ENCODE data around the gene P2RX7. TPM values are rescaled to one million over a fixed set of nuclear protein-coding genes. Genes with fewer than 3 reads are reported as not detected.
"Not testable (repeated sequence)": the region's sequence is repeated elsewhere in the genome, so short reads cannot be mapped to it uniquely, and the experiment has no call there.

The P2RX7 gene
- total and polyA plus RNA-seq, 4 experiments from 2014 or later: 3.8 to 8.6 (median 7.1) TPM

DNA sequence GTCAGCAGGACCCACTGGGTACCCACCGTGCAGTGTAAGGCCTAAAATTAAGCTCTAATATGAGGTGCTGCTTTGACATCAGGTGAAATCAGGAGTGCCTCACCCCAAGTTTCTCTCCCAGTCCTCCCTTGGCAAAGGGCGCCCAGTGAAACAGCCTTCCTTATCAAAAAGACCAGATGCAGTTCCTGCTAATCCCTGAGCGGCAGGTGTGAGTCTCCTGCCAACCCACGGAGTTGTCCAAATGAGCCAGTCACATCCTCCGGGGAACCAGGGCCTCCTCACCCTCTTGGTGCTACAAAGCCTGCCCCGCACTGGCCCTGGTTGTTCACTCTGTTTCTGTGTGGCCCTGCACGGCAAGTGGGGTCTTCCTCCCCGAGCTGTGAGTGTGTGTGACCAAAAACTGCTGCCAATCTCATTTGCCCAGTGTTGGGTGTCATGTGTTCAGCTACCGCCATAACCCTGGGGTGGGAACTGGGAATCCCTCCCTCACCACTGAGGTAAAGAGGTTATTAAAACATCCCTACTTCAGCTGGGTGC lies 57.0 kb downstream of the P2RX7 start:
- Mint-ChIP-seq H3K36me3 (no peaks in the 10 kb centered on the region), H3K9me3 (no peaks in the 10 kb centered on the region), H3K4me1 (peaks cover 0 to 2% (median 0%) of the 10 kb centered on the region in 4 donors), H3K27me3 (no peaks in the 10 kb centered on the region), H3K4me3 (no peak overlapping the region), H3K27ac (no peak overlapping the region)
- Histone ChIP-seq H3K36me3 (ENCODE audit: insufficient read depth, low read length) (no peaks in the 10 kb centered on the region), H3K4me1 (ENCODE audit: insufficient read depth, low read length) (no peaks in the 10 kb centered on the region), H3K9me3 (ENCODE audit: control insufficient read depth in 1 of 2, low read length in 2 of 2) (no peaks in the 10 kb centered on the region), H3K4me3 (ENCODE audit: low read length in 2 of 2) (no peak overlapping the region), H3K27me3 (ENCODE audit: insufficient read depth, low read length) (no peaks in the 10 kb centered on the region), H3K27ac (ENCODE audit: low read depth, low read length) (no peak overlapping the region)
- intact Hi-C loops (cut with micrococcal nuclease): no loop called here
- ChIA-PET POLR2A (ENCODE audit: partially characterized antibody) (no interaction called here), CTCF (ENCODE audit: partially characterized antibody) (interaction anchor here (1.2 to 1.6 kb wide), 2 partner anchors 10 to 17 kb away, joined by 3 to 7 read pairs; no protein-coding TSS in a partner anchor)
- DNase-seq: no peak

DNA sequence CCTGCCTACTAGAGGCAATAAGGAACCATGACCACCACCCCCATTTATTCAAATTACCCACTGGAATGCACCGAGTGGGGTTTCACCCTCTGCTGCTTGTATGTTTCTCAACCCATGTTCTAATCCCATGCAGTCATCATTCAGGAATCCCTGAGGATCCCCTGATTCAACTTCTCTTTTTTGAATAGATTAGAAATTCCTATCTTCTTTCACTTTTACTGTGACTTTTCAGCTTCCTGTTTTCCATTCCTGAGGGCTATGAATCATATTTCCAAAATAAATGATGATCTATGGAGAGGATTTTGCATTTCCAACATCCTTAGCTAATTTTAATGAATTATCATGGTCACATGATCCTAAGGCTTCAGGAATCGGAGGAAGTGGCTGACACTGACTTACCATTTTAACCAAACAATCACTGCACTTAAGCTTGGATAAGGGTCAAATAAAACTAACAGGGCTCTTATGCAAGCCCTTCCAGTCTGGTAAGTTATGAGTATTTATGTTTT lies 57.9 kb downstream of the P2RX7 start:
- intact Hi-C loops (cut with micrococcal nuclease): no loop called here
- ChIA-PET CTCF (ENCODE audit: partially characterized antibody) (no interaction called here), POLR2A (ENCODE audit: partially characterized antibody) (no interaction called here)
- no peak overlapping the region for H3K4me3 Mint-ChIP-seq
- Histone ChIP-seq H3K9me3 (ENCODE audit: control insufficient read depth in 1 of 2, low read length in 2 of 2) (no peaks in the 10 kb centered on the region), H3K4me1 (ENCODE audit: insufficient read depth, low read length) (no peaks in the 10 kb centered on the region), H3K36me3 (ENCODE audit: insufficient read depth, low read length) (no peaks in the 10 kb centered on the region), H3K4me3 (ENCODE audit: low read length in 2 of 2) (no peak overlapping the region), H3K27me3 (ENCODE audit: insufficient read depth, low read length) (no peaks in the 10 kb centered on the region), H3K27ac (ENCODE audit: low read depth, low read length) (no peak overlapping the region)
- no peaks in the 10 kb centered on the region for H3K36me3 Mint-ChIP-seq
- H3K4me1 Mint-ChIP-seq: peaks cover 0 to 2% (median 0%) of the 10 kb centered on the region in 4 donors
- H3K27ac Mint-ChIP-seq: no peak overlapping the region
- no peak for DNase-seq
- H3K27me3 Mint-ChIP-seq: peaks cover 0 to 2% of the 10 kb centered on the region in 2 donors
- H3K9me3 Mint-ChIP-seq: no peaks in the 10 kb centered on the region

DNA sequence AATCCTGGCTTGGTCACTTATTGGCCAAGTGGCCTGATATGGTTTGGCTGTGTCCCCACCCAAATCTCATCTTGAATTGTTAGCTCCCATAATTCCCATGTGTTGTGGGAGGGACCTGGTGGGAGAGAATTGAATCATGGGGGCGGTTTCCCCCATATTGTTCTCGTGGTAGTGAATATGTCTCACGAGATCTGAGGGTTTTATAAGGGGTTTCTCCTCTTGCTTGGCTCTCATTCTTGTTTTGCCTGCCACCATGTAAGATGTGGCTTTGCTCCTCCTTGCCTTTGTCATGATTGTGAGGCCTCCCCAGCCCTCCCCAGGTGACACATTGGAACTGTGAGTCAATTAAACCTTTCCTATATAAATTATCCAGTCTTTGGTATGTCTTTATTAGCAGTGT lies 58.5 kb downstream of the P2RX7 start:
- Histone ChIP-seq H3K27ac (ENCODE audit: low read depth, low read length) (no peak overlapping the region), H3K9me3 (ENCODE audit: control insufficient read depth in 1 of 2, low read length in 2 of 2) (no peaks in the 10 kb centered on the region), H3K4me1 (ENCODE audit: insufficient read depth, low read length) (no peaks in the 10 kb centered on the region), H3K4me3 (ENCODE audit: low read length in 2 of 2) (no peak overlapping the region), H3K36me3 (ENCODE audit: insufficient read depth, low read length) (no peaks in the 10 kb centered on the region), H3K27me3 (ENCODE audit: insufficient read depth, low read length) (no peaks in the 10 kb centered on the region)
- ChIA-PET CTCF (ENCODE audit: partially characterized antibody) (no interaction called here), POLR2A (ENCODE audit: partially characterized antibody) (interaction anchor here (1.2 kb wide), 1 partner anchor 9 kb away, joined by 3 read pairs; no protein-coding TSS in a partner anchor)
- intact Hi-C loops (cut with micrococcal nuclease): no loop called here
- DNase-seq: no peak
- peaks cover 0 to 2% (median 0%) of the 10 kb centered on the region in 4 donors for H3K4me1 Mint-ChIP-seq
- no peak overlapping the region for H3K27ac Mint-ChIP-seq
- H3K9me3 Mint-ChIP-seq: no peaks in the 10 kb centered on the region
- no peaks in the 10 kb centered on the region for H3K36me3 Mint-ChIP-seq
- no peak overlapping the region for H3K4me3 Mint-ChIP-seq
- peaks cover 0 to 2% of the 10 kb centered on the region in 2 donors for H3K27me3 Mint-ChIP-seq

DNA sequence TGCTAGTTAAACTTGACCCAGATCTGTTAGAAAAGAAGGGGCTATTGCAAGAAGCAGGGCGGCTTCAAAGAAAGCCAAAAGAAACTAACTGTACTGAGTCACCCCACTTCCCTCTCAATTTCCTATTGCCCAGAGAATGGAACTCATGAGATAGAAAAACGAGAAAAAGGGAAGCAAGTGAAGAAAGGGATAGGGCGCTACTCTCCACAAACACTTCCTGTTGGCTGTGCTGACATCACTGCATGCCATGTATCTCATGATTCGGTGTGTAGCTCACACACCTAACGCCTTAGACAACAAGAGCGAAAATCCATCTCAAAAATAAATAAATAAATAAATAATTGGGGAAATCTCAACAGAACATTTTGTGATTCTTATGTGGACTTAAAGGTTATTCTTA lies 64.2 kb downstream of the P2RX7 start:
- POLR2A ChIA-PET (ENCODE audit: partially characterized antibody): no interaction called here
- no peak for DNase-seq
- CTCF ChIA-PET (ENCODE audit: partially characterized antibody): interaction anchor here (0.6 to 2.1 kb wide), 4 partner anchors 27 to 201 kb away, joined by 3 to 4 read pairs (median 4); no protein-coding TSS in a partner anchor
- Mint-ChIP-seq H3K27ac (peak overlapping the region in 2 of 7 donors; percentile 27 to 32), H3K4me1 (peaks cover 3 to 13% (median 7%) of the 10 kb centered on the region in 4 donors), H3K9me3 (no peaks in the 10 kb centered on the region), H3K4me3 (peak overlapping the region in 5 of 8 donors; percentile 15 to 65 (median 39)), H3K27me3 (peaks cover 2 to 4% of the 10 kb centered on the region in 2 donors), H3K36me3 (no peaks in the 10 kb centered on the region)
- Histone ChIP-seq H3K4me3 (ENCODE audit: low read length in 2 of 2) (no peak overlapping the region), H3K27me3 (ENCODE audit: insufficient read depth, low read length) (no peaks in the 10 kb centered on the region), H3K4me1 (ENCODE audit: insufficient read depth, low read length) (peaks cover 12% of the 10 kb centered on the region), H3K27ac (ENCODE audit: low read depth, low read length) (no peak overlapping the region), H3K36me3 (ENCODE audit: insufficient read depth, low read length) (no peaks in the 10 kb centered on the region), H3K9me3 (ENCODE audit: control insufficient read depth in 1 of 2, low read length in 2 of 2) (no peaks in the 10 kb centered on the region)
- intact Hi-C loops (cut with micrococcal nuclease): no loop called here

DNA sequence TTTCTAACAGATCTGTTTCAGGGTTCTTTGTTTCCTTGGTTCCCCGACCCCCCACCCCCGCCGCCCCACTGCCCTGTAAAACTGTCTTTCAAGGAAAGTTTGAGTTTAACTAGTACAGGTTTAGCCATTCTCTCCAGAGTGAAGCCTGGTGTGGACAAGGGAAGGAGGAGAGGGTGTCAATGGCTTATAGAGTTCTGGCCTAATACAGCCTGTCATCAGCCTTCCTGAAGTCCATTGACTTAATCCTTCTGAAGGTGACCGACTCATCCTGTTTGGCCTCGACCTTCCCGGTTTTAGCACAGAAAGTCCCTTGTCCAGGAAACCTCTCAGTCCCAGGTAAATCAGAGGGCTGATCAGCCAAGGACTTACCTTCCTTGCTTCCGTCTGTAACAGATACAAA lies 66.3 kb downstream of the P2RX7 start:
- CTCF ChIA-PET (ENCODE audit: partially characterized antibody): interaction anchor here (1.0 kb wide), 1 partner anchor 45 kb away, joined by 3 read pairs; no protein-coding TSS in a partner anchor
- H3K9me3 Mint-ChIP-seq: no peaks in the 10 kb centered on the region

DNA sequence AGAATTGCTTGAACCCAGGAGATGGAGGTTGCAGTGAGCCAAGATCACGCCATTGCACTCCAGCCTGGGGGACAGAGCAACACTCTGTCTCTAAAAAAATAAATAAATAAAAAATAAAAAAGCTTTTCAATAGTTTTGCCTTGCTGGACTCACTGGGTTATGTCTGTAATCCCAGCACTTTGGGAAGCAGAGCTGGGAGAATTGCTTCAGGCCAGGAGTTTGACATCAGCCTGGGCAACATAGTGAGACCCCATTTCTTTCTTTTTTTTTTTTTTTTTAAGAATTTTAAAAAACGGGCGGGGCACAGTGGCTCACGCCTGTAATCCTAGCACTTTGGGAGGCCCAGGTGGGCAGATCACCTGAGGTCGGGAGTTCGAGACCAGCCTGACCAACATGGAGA lies 68.5 kb downstream of the P2RX7 start:
- H3K27ac ChIP-seq (ENCODE audit: low read depth, low read length); H3K27me3 ChIP-seq (ENCODE audit: insufficient read depth, low read length); intact Hi-C loops (cut with micrococcal nuclease); H3K4me3 Mint-ChIP-seq; DNase-seq; H3K4me3 ChIP-seq (ENCODE audit: low read length in 2 of 2); H3K36me3 Mint-ChIP-seq; H3K27ac Mint-ChIP-seq; H3K27me3 Mint-ChIP-seq; H3K9me3 Mint-ChIP-seq; H3K9me3 ChIP-seq (ENCODE audit: control insufficient read depth in 1 of 2, low read length in 2 of 2); H3K36me3 ChIP-seq (ENCODE audit: insufficient read depth, low read length); POLR2A ChIA-PET (ENCODE audit: partially characterized antibody): not testable (repeated sequence)
- peaks cover 12% of the 10 kb centered on the region for H3K4me1 ChIP-seq (ENCODE audit: insufficient read depth, low read length)
- CTCF ChIA-PET (ENCODE audit: partially characterized antibody): interaction anchor here (0.7 kb wide), 1 partner anchor 855 kb away, joined by 6 read pairs; no protein-coding TSS in a partner anchor
- peaks cover 3 to 13% (median 8%) of the 10 kb centered on the region in 4 donors for H3K4me1 Mint-ChIP-seq

More for the DNA sequence above, 66.3 kb downstream of the P2RX7 start:
- no peak overlapping the region for H3K4me3 Mint-ChIP-seq
- no peaks in the 10 kb centered on the region for H3K36me3 Mint-ChIP-seq
- Histone ChIP-seq H3K9me3 (ENCODE audit: control insufficient read depth in 1 of 2, low read length in 2 of 2) (no peaks in the 10 kb centered on the region), H3K36me3 (ENCODE audit: insufficient read depth, low read length) (no peaks in the 10 kb centered on the region), H3K4me3 (ENCODE audit: low read length in 2 of 2) (no peak overlapping the region), H3K27ac (ENCODE audit: low read depth, low read length) (no peak overlapping the region), H3K27me3 (ENCODE audit: insufficient read depth, low read length) (no peaks in the 10 kb centered on the region), H3K4me1 (ENCODE audit: insufficient read depth, low read length) (peaks cover 12% of the 10 kb centered on the region)
- peaks cover 2 to 4% of the 10 kb centered on the region in 2 donors for H3K27me3 Mint-ChIP-seq
- POLR2A ChIA-PET (ENCODE audit: partially characterized antibody): no interaction called here
- DNase-seq: no peak
- H3K27ac Mint-ChIP-seq: peak overlapping the region in 1 of 7 donors; percentile 19
- peaks cover 3 to 13% (median 7%) of the 10 kb centered on the region in 4 donors for H3K4me1 Mint-ChIP-seq
- intact Hi-C loops (cut with micrococcal nuclease): no loop called here

DNA sequence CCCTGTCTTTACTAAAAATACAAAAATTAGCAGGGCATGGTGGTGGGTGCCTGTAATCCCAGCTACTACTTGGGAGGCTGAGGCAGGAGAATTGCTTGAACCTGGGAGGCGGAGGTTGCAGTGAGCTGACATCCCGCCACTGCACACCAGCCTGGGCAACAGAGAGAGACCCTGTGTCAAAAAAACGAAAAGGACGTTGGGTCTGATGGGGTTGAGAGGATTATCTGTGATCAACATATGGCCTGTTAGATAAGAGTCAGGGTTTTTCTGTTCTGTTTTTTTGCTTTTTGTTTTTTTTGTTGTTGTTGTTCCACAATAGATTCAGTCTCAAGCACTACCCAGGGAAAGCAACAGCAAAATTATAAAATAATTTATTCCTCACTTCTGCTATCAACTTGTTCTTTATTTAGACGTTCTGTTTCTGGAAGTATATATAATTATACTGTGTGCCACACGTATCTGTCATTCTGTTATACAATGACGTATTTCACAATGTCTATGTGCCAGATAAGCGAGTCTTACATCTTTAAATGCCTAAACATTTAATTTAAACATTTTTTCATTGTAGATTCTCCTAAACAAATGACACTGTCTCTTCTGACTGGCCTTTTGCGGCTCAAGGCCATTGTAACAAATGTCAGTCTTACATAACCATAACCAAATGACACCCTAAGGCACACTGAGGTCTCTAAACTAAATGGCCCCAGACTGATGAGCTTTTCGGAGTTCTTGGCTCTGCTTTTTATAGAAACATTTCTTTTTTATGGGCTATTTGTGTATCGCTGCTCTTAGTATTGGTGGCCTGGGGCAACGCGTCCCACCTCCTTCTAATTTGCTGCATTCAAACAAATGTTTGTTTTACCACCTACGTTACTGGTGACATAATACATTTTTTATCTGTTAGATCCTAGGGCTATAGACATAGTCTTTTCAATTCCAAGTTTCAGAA lies 70.0 kb downstream of the P2RX7 start:
- no peaks in the 10 kb centered on the region for H3K36me3 Mint-ChIP-seq
- H3K4me3 Mint-ChIP-seq: no peak overlapping the region
- H3K27me3 Mint-ChIP-seq: no peaks in the 10 kb centered on the region
- no peak for DNase-seq
- ChIA-PET POLR2A (ENCODE audit: partially characterized antibody) (no interaction called here), CTCF (ENCODE audit: partially characterized antibody) (no interaction called here)
- peaks cover 0 to 8% (median 5%) of the 10 kb centered on the region in 4 donors for H3K4me1 Mint-ChIP-seq
- H3K27ac ChIP-seq (ENCODE audit: low read depth, low read length): no peak overlapping the region
- H3K4me1 ChIP-seq (ENCODE audit: insufficient read depth, low read length): peaks cover 3% of the 10 kb centered on the region
- no peak overlapping the region for H3K4me3 ChIP-seq (ENCODE audit: low read length in 2 of 2)
- no peak overlapping the region for H3K27ac Mint-ChIP-seq
- no peaks in the 10 kb centered on the region for H3K9me3 Mint-ChIP-seq
- no peaks in the 10 kb centered on the region for H3K36me3 ChIP-seq (ENCODE audit: insufficient read depth, low read length)
- no peaks in the 10 kb centered on the region for H3K27me3 ChIP-seq (ENCODE audit: insufficient read depth, low read length)
- intact Hi-C loops (cut with micrococcal nuclease): no loop called here
- H3K9me3 ChIP-seq (ENCODE audit: control insufficient read depth in 1 of 2, low read length in 2 of 2): no peaks in the 10 kb centered on the region
